Osteocyte (in vitro differentiated cells): ENCODE data around the gene SRCAP. TPM values are rescaled to one million over a fixed set of nuclear protein-coding genes. Genes with fewer than 3 reads are reported as not detected.
A peak's percentile ranks its signal among the peaks of the same experiment; 100 is the strongest.

Source experiments
- DNase-seq: peaks from one replicate; pipeline ENCODE4 v3.0.0; 2021; ENCODE audit warnings: mixed read lengths; ENCODE audit not compliant: unreplicated experiment; ENCODE audit errors: extremely low spot score
- H3K27ac Mint-ChIP-seq: one replicate; pipeline ENCODE4 v1.8.0; 2021; ENCODE audit warnings: mild to moderate bottlenecking, mixed read lengths; ENCODE audit not compliant: unreplicated experiment
- H3K27me3 Mint-ChIP-seq: one replicate; pipeline ENCODE4 v1.8.0; 2021; ENCODE audit warnings: mixed read lengths; ENCODE audit not compliant: unreplicated experiment
- H3K36me3 Mint-ChIP-seq: one replicate; pipeline ENCODE4 v1.8.0; 2021; ENCODE audit warnings: mixed read lengths; ENCODE audit not compliant: unreplicated experiment
- H3K4me1 Mint-ChIP-seq: one replicate; pipeline ENCODE4 v1.8.0; 2021; ENCODE audit warnings: mixed read lengths; ENCODE audit not compliant: unreplicated experiment
- H3K4me3 Mint-ChIP-seq: one replicate; pipeline ENCODE4 v1.8.0; 2021; ENCODE audit warnings: mild to moderate bottlenecking, moderate library complexity, mixed read lengths; ENCODE audit not compliant: unreplicated experiment
- H3K9me3 Mint-ChIP-seq: one replicate; pipeline ENCODE4 v1.8.0; 2021; ENCODE audit warnings: mixed read lengths; ENCODE audit not compliant: unreplicated experiment
- total RNA-seq: library from RNA; stranded (reverse); gene quantifications from 2 replicates; pipeline ENCODE4 v1.2.1, GENCODE V29; 2021
- TF ChIP-seq, protein P1 (sequence below): fragments of 200-600 bp; sonication (generic); IDR thresholded peaks from 2 replicates; pipeline ENCODE4 v1.5.0; 2021; ENCODE audit warnings: antibody characterized with exemption, mild to moderate bottlenecking, moderate library complexity

SRCAP gene
- total RNA-seq, 1 donor from 2014 or later, result 69.2 TPM

- DNase-seq, result no peak
- Mint-ChIP-seq H3K9me3 (no peaks in the 10 kb centered on the region), H3K27ac (no peak overlapping the region), H3K4me1 (peaks cover 26% of the 10 kb centered on the region), H3K4me3 (no peak overlapping the region), H3K27me3 (no peaks in the 10 kb centered on the region), H3K36me3 (peaks cover 13% of the 10 kb centered on the region)
- TF ChIP-seq, protein P1, sequence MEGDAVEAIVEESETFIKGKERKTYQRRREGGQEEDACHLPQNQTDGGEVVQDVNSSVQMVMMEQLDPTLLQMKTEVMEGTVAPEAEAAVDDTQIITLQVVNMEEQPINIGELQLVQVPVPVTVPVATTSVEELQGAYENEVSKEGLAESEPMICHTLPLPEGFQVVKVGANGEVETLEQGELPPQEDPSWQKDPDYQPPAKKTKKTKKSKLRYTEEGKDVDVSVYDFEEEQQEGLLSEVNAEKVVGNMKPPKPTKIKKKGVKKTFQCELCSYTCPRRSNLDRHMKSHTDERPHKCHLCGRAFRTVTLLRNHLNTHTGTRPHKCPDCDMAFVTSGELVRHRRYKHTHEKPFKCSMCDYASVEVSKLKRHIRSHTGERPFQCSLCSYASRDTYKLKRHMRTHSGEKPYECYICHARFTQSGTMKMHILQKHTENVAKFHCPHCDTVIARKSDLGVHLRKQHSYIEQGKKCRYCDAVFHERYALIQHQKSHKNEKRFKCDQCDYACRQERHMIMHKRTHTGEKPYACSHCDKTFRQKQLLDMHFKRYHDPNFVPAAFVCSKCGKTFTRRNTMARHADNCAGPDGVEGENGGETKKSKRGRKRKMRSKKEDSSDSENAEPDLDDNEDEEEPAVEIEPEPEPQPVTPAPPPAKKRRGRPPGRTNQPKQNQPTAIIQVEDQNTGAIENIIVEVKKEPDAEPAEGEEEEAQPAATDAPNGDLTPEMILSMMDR, result no peak
These were observed 84.5 kb downstream of the SRCAP start for GRCh38 chr16:30783280-30784109.

DNA sequence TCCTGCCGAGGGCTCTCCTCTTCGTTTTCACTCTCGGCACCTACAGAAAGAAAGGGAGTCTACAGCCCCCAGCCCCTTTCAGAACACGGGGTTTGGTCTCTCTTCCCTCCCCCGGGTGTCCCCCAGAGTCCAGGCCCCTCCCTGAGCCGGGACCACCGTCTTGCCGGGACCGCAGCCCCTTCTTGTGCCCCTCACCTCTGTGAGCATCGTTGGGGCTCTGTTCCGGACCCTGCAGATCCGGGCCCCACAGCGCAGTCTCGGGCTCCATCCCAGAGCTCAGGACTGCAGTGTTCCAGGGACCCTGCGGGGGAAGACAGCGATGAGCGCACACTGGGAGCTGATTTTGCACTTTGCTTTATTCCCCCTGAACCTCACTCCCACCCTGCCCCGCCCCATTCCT, 85.2 kb downstream of the SRCAP start:
- H3K27ac Mint-ChIP-seq, result no peak overlapping the region
- H3K4me3 Mint-ChIP-seq, result no peak overlapping the region
- H3K4me1 Mint-ChIP-seq, result peaks cover 21% of the 10 kb centered on the region
- DNase-seq, result no peak
- H3K27me3 Mint-ChIP-seq, result no peaks in the 10 kb centered on the region
- peaks cover 13% of the 10 kb centered on the region for H3K36me3 Mint-ChIP-seq
- TF ChIP-seq, protein P1, result no peak
- no peaks in the 10 kb centered on the region for H3K9me3 Mint-ChIP-seq

- no peaks in the 10 kb centered on the region for H3K9me3 Mint-ChIP-seq
These were observed 86.4 kb downstream of the SRCAP start for GRCh38 chr16:30785126-30786106.

GRCh38 chr16:30786115-30786935, 87.4 kb downstream of the SRCAP start:
- no peaks in the 10 kb centered on the region for H3K9me3 Mint-ChIP-seq
- peaks cover 12% of the 10 kb centered on the region for H3K36me3 Mint-ChIP-seq
- peak overlapping the region; percentile 82 for H3K27ac Mint-ChIP-seq
- no peaks in the 10 kb centered on the region for H3K27me3 Mint-ChIP-seq
- DNase-seq, result no peak
- peak overlapping the region; percentile 78 for H3K4me3 Mint-ChIP-seq
- peaks cover 21% of the 10 kb centered on the region for H3K4me1 Mint-ChIP-seq
- TF ChIP-seq, protein P1, result no peak

More at GRCh38 chr16:30785126-30786106, 86.4 kb downstream of the SRCAP start:
- no peaks in the 10 kb centered on the region for H3K27me3 Mint-ChIP-seq
- H3K4me3 Mint-ChIP-seq, result peak overlapping the region; percentile 78
- TF ChIP-seq, protein P1, result no peak
- H3K36me3 Mint-ChIP-seq, result peaks cover 13% of the 10 kb centered on the region
- no peak for DNase-seq
- peak overlapping the region; percentile 82 for H3K27ac Mint-ChIP-seq
- H3K4me1 Mint-ChIP-seq, result peaks cover 21% of the 10 kb centered on the region
